Stomach (tissue), 4 donors: ENCODE measurements around the gene PDE6H.

Experiments
- CTCF ChIP-seq, 7 experiments: fragments of 450-650 bp in 4 of 7; fragments of 200-600 bp in 3 of 7; sonication (generic) in 3 of 7; IDR thresholded peaks; one replicate each; pipeline ENCODE4 v1.5.1; 2016 to 2019; ENCODE audit warnings: antibody characterized with exemption in 7 of 7, control low read depth in 2 of 7, mild to moderate bottlenecking in 1 of 7
- POLR2A ChIP-seq, 4 donors: fragments of 450-650 bp; IDR thresholded peaks; one replicate each; pipeline ENCODE4 v1.6.1; 2016; ENCODE audit warnings: antibody characterized with exemption in 4 of 4, control low read depth in 2 of 4, mild to moderate bottlenecking in 1 of 4, moderate library complexity in 1 of 4

GRCh38 chr12:14956905-14957304 is 15.9 kb upstream of the PDE6H start:
- TF ChIP-seq POLR2A (IDR thresholded peaks at IDR 0.05) (no peak), CTCF (IDR thresholded peaks at IDR 0.05) (no peak)
